ENCODE data around the gene ARHGAP21. TPM values are rescaled to one million over a fixed set of nuclear protein-coding genes. Genes with fewer than 3 reads are reported as not detected.
"Not testable (repeated sequence)": the region's sequence is repeated elsewhere in the genome, so short reads cannot be mapped to it uniquely, and the experiment has no call there.

The ARHGAP21 gene
- total RNA-seq, 1 donor from 2014 or later = 108 TPM

DNA sequence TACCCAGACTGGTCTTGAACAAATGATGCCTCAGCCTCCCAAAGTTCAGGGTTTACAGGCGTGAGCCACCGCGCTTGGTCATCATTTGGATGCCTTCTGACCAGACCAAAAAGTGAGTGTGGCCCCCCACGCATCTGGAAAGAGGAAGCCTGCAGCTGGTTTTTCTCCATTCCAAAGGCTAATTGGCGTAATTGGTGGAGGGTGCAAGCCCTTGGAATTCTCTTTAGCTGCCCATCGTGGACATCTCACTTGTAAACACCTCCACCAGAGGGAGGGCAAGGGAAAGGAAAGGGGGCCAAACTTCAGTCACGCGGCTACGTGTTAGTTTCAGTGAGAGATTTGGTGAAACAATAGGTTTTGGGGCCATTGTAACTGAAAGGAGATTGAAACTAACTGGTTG is 4.1 kb upstream of the ARHGAP21 start:
- Mint-ChIP-seq H3K4me3 (ENCODE audit: unreplicated experiment) (no peak overlapping the region), H3K27ac (ENCODE audit: unreplicated experiment) (no peak overlapping the region), H3K4me1 (ENCODE audit: low read depth) (peaks cover 5% of the 10 kb centered on the region), H3K9me3 (ENCODE audit: low read depth) (no peaks in the 10 kb centered on the region), H3K27me3 (ENCODE audit: low read depth) (no peaks in the 10 kb centered on the region), H3K36me3 (ENCODE audit: low read depth) (no peaks in the 10 kb centered on the region)
- TF ChIP-seq, protein P1, sequence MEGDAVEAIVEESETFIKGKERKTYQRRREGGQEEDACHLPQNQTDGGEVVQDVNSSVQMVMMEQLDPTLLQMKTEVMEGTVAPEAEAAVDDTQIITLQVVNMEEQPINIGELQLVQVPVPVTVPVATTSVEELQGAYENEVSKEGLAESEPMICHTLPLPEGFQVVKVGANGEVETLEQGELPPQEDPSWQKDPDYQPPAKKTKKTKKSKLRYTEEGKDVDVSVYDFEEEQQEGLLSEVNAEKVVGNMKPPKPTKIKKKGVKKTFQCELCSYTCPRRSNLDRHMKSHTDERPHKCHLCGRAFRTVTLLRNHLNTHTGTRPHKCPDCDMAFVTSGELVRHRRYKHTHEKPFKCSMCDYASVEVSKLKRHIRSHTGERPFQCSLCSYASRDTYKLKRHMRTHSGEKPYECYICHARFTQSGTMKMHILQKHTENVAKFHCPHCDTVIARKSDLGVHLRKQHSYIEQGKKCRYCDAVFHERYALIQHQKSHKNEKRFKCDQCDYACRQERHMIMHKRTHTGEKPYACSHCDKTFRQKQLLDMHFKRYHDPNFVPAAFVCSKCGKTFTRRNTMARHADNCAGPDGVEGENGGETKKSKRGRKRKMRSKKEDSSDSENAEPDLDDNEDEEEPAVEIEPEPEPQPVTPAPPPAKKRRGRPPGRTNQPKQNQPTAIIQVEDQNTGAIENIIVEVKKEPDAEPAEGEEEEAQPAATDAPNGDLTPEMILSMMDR (IDR thresholded peaks at IDR 0.05) = peak; percentile 61
- no peak for DNase-seq (ENCODE audit: low spot score)

DNA sequence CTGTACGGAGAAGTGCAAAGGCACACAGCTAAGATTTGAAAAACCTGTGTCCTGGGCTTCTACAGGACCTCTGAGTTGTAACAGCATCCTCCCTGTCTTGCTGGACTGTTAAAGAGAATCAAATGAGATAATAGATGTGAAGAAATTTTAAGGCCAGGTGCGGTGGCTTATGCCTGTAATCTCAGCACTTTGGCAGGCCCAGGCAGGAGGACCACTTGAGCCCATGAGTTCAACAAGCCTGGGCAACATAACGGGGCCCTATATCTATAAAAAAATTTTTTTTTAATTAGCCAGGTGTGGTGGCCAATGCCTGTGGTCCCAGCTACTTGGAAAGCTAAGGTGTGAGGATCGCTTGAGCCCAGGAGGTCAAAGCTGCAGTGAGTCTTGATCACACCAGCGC is 2.9 kb upstream of the ARHGAP21 start:
- no peak for DNase-seq (ENCODE audit: low spot score)
- Mint-ChIP-seq H3K27ac (ENCODE audit: unreplicated experiment) (no peak overlapping the region), H3K4me1 (ENCODE audit: low read depth) (peaks cover 11% of the 10 kb centered on the region), H3K27me3 (ENCODE audit: low read depth) (no peaks in the 10 kb centered on the region), H3K36me3 (ENCODE audit: low read depth) (peaks cover 2% of the 10 kb centered on the region), H3K9me3 (ENCODE audit: low read depth) (no peaks in the 10 kb centered on the region), H3K4me3 (ENCODE audit: unreplicated experiment) (no peak overlapping the region)
- TF ChIP-seq, protein P1 (IDR thresholded peaks at IDR 0.05) = no peak

DNA sequence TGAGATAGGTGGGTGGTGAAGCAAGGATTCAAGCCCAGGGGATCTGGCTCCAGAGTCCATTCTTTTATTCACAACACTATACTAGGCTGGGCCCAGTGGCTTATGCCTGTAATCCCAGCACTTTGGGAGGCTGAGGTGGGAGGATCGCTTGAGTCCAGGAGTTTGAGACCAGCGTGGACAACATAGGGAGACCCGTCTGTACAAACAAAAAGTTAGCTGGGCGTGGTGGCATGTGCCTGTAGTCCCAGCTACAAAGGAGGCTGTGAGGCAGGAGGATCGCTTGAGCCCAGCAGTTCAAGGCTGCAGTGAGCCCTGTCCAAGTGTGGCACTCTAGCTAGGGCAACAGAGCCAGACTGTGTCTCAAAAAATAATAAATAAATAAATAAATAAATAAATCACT is 2.3 kb upstream of the ARHGAP21 start:
- not testable (repeated sequence) for H3K27me3 Mint-ChIP-seq (ENCODE audit: low read depth); H3K36me3 Mint-ChIP-seq (ENCODE audit: low read depth); H3K27ac Mint-ChIP-seq (ENCODE audit: unreplicated experiment); H3K4me3 Mint-ChIP-seq (ENCODE audit: unreplicated experiment); DNase-seq (ENCODE audit: low spot score); H3K9me3 Mint-ChIP-seq (ENCODE audit: low read depth)
- peaks cover 15% of the 10 kb centered on the region for H3K4me1 Mint-ChIP-seq (ENCODE audit: low read depth)

DNA sequence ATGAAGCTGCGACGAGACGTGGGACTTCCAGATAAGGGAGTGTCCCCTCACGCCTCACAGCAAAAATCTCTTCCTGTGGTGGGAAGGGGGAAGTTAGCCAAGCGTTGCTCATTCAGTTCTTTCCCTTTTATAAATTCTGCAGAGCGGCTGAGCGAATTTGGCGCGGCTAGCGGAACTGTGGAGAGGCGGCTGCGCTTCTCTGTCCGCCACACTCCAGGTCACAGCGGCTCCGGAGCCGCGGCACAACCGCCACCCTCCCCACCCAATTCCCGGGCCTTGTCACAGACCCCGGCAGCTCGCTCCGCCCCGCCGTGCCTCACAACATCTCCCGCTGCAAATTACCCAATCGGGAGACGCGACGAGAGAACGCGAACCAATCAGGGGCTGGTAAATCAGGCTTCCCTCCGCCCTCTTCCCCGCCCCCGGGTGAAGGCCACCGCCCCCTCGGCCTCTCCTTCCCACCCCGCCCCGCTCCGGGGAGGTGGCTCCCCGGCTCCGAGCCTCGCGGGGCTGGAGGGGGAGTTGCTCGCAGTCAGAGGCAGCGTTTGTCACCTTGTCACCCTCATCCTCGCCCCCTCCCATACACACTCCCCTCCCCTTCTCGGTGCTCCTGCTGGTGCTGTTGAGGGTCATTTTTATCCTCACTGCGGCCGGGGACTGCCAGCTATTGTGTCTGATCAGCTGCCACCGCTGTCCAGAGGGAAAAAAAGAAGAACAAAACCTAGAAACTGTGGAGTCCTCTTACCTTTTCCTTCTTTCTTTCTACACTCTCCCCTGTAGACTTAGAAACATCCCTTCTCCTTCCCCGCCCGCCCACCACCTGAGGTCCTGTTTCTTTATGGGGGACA is 918 bp upstream of the ARHGAP21 start:
- H3K27me3 Mint-ChIP-seq (ENCODE audit: low read depth) = no peaks in the 10 kb centered on the region

DNA sequence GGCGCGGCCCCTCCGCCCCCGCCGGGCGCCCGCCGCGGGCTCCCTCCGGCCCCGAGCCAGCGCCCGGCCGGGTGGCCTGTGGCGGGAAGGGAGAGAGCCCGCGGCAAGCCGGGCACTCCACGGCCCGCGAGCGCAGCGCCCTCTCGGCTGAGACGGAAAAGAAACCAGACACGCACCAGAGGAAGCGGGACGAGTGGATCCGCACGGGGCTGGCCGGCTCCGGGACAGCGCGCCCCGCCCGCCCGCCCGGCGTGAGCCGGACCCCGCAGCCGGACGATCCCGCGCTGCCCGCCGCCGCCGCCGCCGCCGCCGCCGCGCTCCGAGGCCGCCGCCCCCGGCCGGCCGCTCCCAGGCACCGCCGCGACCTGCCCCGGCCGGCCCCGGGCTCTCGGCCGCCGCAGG is 300 bp downstream of the ARHGAP21 start:
- H3K27ac Mint-ChIP-seq (ENCODE audit: unreplicated experiment) = peak overlapping the region; percentile 63
- DNase-seq (ENCODE audit: low spot score) = no peak
- TF ChIP-seq, protein P1 (IDR thresholded peaks at IDR 0.05) = no peak
- H3K9me3 Mint-ChIP-seq (ENCODE audit: low read depth) = no peaks in the 10 kb centered on the region
- H3K4me1 Mint-ChIP-seq (ENCODE audit: low read depth) = peaks cover 22% of the 10 kb centered on the region
- peak overlapping the region; percentile 57 for H3K4me3 Mint-ChIP-seq (ENCODE audit: unreplicated experiment)
- no peaks in the 10 kb centered on the region for H3K27me3 Mint-ChIP-seq (ENCODE audit: low read depth)
- peaks cover 2% of the 10 kb centered on the region for H3K36me3 Mint-ChIP-seq (ENCODE audit: low read depth)

More for the DNA sequence above, 918 bp upstream of the ARHGAP21 start:
- H3K4me1 Mint-ChIP-seq (ENCODE audit: low read depth) = peaks cover 22% of the 10 kb centered on the region
- H3K9me3 Mint-ChIP-seq (ENCODE audit: low read depth) = no peaks in the 10 kb centered on the region
- TF ChIP-seq, protein P1 (IDR thresholded peaks at IDR 0.05) = peak; percentile 27
- peak; percentile 97 for DNase-seq (ENCODE audit: low spot score)
- H3K4me3 Mint-ChIP-seq (ENCODE audit: unreplicated experiment) = peak overlapping the region; percentile 90
- peak overlapping the region; percentile 96 for H3K27ac Mint-ChIP-seq (ENCODE audit: unreplicated experiment)
- peaks cover 2% of the 10 kb centered on the region for H3K36me3 Mint-ChIP-seq (ENCODE audit: low read depth)
